HG03103 (cell line): ENCODE data around the gene KCNK4.
"Not testable (repeated sequence)": the region's sequence is repeated elsewhere in the genome, so short reads cannot be mapped to it uniquely, and the experiment has no call there.

ENCODE experiments used
- ATAC-seq: cut with Tn5 transposase; IDR thresholded peaks from one replicate; pipeline ENCODE4 v1.9.1; 2021; ENCODE audit warnings: low read depth; ENCODE audit not compliant: unreplicated experiment

KCNK4 gene

GRCh38 chr11:64322925-64323260 is 31.8 kb downstream of the KCNK4 start:
- no peak for ATAC-seq

GRCh38 chr11:64323373-64323772 is 32.3 kb downstream of the KCNK4 start:
- ATAC-seq, result no peak

GRCh38 chr11:64323984-64324383 is 32.9 kb downstream of the KCNK4 start:
- ATAC-seq, result not testable (repeated sequence)

- no peak for ATAC-seq
Observed at GRCh38 chr11:64324692-64325469, 33.8 kb downstream of the KCNK4 start.

- ATAC-seq, result no peak
Observed at GRCh38 chr11:64327375-64327774, 36.3 kb downstream of the KCNK4 start.

GRCh38 chr11:64327993-64328392 is 36.9 kb downstream of the KCNK4 start:
- ATAC-seq, result no peak

GRCh38 chr11:64330888-64331287 is 39.8 kb downstream of the KCNK4 start:
- ATAC-seq, result no peak

GRCh38 chr11:64331569-64332371 is 40.7 kb downstream of the KCNK4 start:
- ATAC-seq, result peak; percentile 37

GRCh38 chr11:64333556-64333955 is 42.5 kb downstream of the KCNK4 start:
- no peak for ATAC-seq

- peak; percentile 68 for ATAC-seq
Observed at GRCh38 chr11:64334764-64335735, 43.9 kb downstream of the KCNK4 start.

GRCh38 chr11:64337538-64338249 is 46.6 kb downstream of the KCNK4 start:
- ATAC-seq, result no peak

GRCh38 chr11:64338716-64339115 is 47.6 kb downstream of the KCNK4 start:
- ATAC-seq, result no peak

- no peak for ATAC-seq
Observed at GRCh38 chr11:64339286-64339685, 48.2 kb downstream of the KCNK4 start.

GRCh38 chr11:64339754-64340408 is 48.8 kb downstream of the KCNK4 start, which contains the start of gene CCDC88B:
Gene CCDC88B (plus strand): TSS chr11:64340204. CDS start chr11:64340267, 63 bp downstream.
- ATAC-seq, result no peak

GRCh38 chr11:64340671-64341335 is 49.7 kb downstream of the KCNK4 start:
- ATAC-seq, result no peak

GRCh38 chr11:64341429-64341828 is 50.3 kb downstream of the KCNK4 start:
- ATAC-seq, result no peak

- ATAC-seq, result no peak
Observed at GRCh38 chr11:64341851-64342791, 51.0 kb downstream of the KCNK4 start.
